K562 treated with DMSO at 1 percent for 12 hours (cell line): ENCODE results near the gene ABTB1. TPM values are rescaled to one million over a fixed set of nuclear protein-coding genes. Genes with fewer than 3 reads are reported as not detected.

Experiments
- total RNA-seq: library from RNA; unstranded; fragments of 300-600 nt; gene quantifications from 2 replicates; pipeline ENCODE4 v1.2.3, GENCODE V29; 2022; ENCODE audit not compliant: insufficient read depth

ABTB1 gene
- total RNA-seq = 6.4 and 9.3 TPM in 2 replicates

DNA sequence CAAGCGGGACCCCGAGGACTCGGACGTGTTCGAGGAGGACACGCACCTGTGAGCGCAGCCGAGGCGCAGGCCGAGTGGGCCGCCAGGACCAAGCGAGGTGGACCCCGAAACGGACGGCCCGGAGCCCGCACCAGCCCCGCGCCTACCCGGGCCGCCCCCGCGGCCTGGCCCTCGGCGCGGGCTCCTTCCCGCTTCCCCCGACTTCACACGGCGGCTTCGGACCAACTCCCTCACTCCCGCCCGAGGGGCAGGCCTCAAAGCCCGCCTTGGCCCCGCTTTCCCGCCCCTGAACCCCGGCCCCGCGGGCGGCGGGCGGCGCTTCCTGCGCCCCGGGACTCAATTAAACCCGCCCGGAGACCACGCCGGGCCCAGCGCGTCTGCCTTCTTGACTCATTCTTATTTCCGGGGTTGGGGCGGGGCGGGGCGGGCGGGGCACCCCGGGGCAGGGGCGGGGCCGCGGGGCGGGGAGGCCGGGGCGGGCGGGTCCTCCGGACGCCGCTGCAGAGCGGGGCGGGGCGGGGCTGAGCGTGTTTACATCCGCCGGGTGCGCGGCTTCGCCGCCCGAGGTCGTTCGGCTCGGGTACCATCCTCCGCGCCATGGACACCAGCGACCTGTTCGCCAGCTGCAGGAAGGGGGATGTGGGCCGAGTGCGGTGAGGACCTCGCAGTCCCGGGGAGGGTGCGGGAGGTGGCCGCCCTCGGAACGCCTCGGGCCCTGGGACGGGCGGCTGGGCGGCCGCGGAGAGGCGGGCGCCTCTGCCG, at the start of gene ABTB1:
TSS of gene ABTB1 (plus strand) at position 524 of the 762 bp plus-strand sequence. CDS start at position 598, 74 bp downstream.

DNA sequence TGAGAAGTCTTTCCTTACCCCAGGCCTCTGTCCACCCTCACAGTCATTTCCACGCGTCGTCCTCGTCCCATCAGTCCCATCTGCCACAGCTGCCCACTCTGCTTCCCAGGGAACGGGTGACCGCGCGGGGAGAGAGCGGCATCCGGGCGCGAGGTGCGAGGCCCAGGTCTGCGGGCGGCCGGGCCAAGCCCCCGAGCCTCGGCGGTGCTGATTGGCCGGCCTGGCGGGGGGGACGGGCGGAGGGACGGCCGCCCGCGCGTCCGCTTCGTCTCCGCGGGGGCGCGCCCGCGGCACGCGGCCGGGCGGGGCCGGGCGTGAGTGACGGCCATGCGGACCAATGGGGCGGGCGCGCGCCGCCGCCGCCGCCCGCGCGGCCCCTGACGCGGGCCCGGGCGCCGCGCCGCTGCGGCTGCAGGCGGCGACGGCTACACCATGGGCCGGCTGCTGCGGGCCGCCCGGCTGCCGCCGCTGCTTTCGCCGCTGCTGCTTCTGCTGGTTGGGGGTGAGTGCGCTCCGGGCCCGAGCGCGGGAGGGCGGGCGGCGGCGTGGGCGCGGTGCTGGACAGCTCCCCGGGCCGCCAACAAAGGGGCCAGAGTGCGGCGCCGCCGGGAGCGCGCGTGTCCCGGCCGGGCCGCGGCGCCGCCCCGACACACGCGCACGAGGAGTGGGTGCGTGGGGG, 43.8 kb upstream of the ABTB1 start, which contains the start of gene PODXL2:
TSS of gene PODXL2 (plus strand) at position 398 of the 679 bp plus-strand sequence. CDS start at position 433, 35 bp downstream.

Other genes starting within 250 kb of the ABTB1 start
- gene TPRA1, start 82.2 kb upstream of the ABTB1 start, total RNA-seq = 27.9 and 28.3 TPM in 2 replicates
- gene MCM2, start 74.5 kb upstream of the ABTB1 start, total RNA-seq = 64.1 and 89.0 TPM in 2 replicates
- gene PODXL2, start 43.8 kb upstream of the ABTB1 start, total RNA-seq = 15.8 and 18.2 TPM in 2 replicates
- gene MGLL, start 149.6 kb downstream of the ABTB1 start, total RNA-seq = not detected in 2 replicates
- not detected in 2 replicates for gene KBTBD12, start 242.3 kb downstream of the ABTB1 start, total RNA-seq